HepG2 (cell line): ENCODE measurements around the gene LRRC28. TPM values are rescaled to one million over a fixed set of nuclear protein-coding genes. Genes with fewer than 3 reads are reported as not detected.

ENCODE experiments used
- ATAC-seq: fragments of 200-7000 bp; cut with Tn5 transposase; 3 replicates; pipeline ENCODE4 v1.9.1; 2020; ENCODE audit warnings: mild to moderate bottlenecking, moderate library complexity
- BruUV-seq: library from RNA; stranded (reverse); fragments of 400-500 nt; replicated peaks from 2 replicates; lab custom pipeline; 2021; lab: Mats Ljungman, UMichigan
- CTCF ChIA-PET: fragments of 300-600 bp; formaldehyde crosslinking; extraction: SDS; loops from one replicate; lab custom pipeline; 2021; ENCODE audit warnings: low total read pairs, inconsistent platforms, low intra/inter-chr PET ratio; lab: Yijun Ruan, JAX
- POLR2A ChIA-PET: fragments of 350-600 bp; sonication (Branson Sonifier 250); formaldehyde crosslinking; loops from one replicate; lab custom pipeline; 2020; ENCODE audit warnings: antibody characterized with exemption, inconsistent platforms; lab: Yijun Ruan, JAX
- DNase-seq: peaks from one replicate; pipeline ENCODE4 v3.0.0-alpha.2; 2015; ENCODE audit warnings: low spot score
- FAIRE-seq: peaks from 3 replicates; lab custom pipeline; 2011; peaks lifted over from hg19 to GRCh38; lab: Jason Lieb, UNC
- H2AFZ ChIP-seq: one replicate; pipeline ENCODE4 v1.6.1; 2011; ENCODE audit warnings: low read length, inconsistent platforms
- H3K27ac ChIP-seq: fragments of 300-600 bp; 3 replicates; pipeline ENCODE4 v1.8.0; 2011; ENCODE audit warnings: mixed run types, mild to moderate bottlenecking, mixed read lengths, low read length, inconsistent platforms; ENCODE audit not compliant: insufficient read depth; ENCODE audit errors: extremely low read length
- H3K27me3 ChIP-seq, 2 experiments: fragments of 200-600 bp in 1 of 2; 2 replicates in 1 of 2; 3 replicates in 1 of 2; pipeline versions ENCODE4 v1.6.0 to v1.8.0; 2011; ENCODE audit warnings: low read length in 2 of 2, mild to moderate bottlenecking in 2 of 2, moderate library complexity in 2 of 2, inconsistent platforms in 1 of 2; ENCODE audit not compliant: insufficient read depth in 2 of 2, control insufficient read depth in 1 of 2
- H3K36me3 ChIP-seq, 2 experiments: fragments of 200-600 bp in 1 of 2; replicated peaks in 1 of 2; 2 replicates in 1 of 2; 3 replicates in 1 of 2; pipeline versions ENCODE4 v1.5.1 to v1.8.0; 2011; ENCODE audit warnings: low read length in 2 of 2, inconsistent platforms in 1 of 2; ENCODE audit not compliant: insufficient read depth in 2 of 2, control insufficient read depth in 1 of 2
- H3K4me1 ChIP-seq: 2 replicates; pipeline ENCODE4 v1.5.1; 2012; ENCODE audit warnings: low read length, inconsistent platforms; ENCODE audit not compliant: insufficient read depth
- H3K4me2 ChIP-seq: 2 replicates; pipeline ENCODE4 v1.6.0; 2011; ENCODE audit warnings: low read depth, low read length, inconsistent platforms
- H3K4me3 ChIP-seq, 3 experiments: fragments of 200-600 bp in 1 of 3; sonication (generic), shearing (Covaris generic) in 1 of 3; replicated peaks in 1 of 3; 2 replicates each; pipeline ENCODE4 v1.5.1; 2011 to 2016; ENCODE audit warnings: low read length in 3 of 3, inconsistent platforms in 2 of 3, low read depth in 2 of 3, mild to moderate bottlenecking in 2 of 3, control low read depth in 1 of 3, mixed read lengths in 1 of 3; ENCODE audit not compliant: insufficient read depth in 1 of 3
- H3K79me2 ChIP-seq: one replicate; pipeline ENCODE4 v1.6.1; 2011; ENCODE audit warnings: low read length, inconsistent platforms; ENCODE audit not compliant: insufficient read depth
- H3K9ac ChIP-seq: 2 replicates; pipeline ENCODE4 v1.6.0; 2011; ENCODE audit warnings: mild to moderate bottlenecking, low read depth, low read length, inconsistent platforms; ENCODE audit not compliant: insufficient read depth
- H3K9me3 ChIP-seq: 2 replicates; pipeline ENCODE4 v1.5.1; 2012; ENCODE audit warnings: mild to moderate bottlenecking, low read length
- H4K20me1 ChIP-seq: 2 replicates; pipeline ENCODE4 v1.6.0; 2011; ENCODE audit warnings: inconsistent platforms, mild to moderate bottlenecking, low read length, moderate library complexity; ENCODE audit not compliant: insufficient read depth
- CC2D1A ChIP-seq: sonication (generic); formaldehyde crosslinking; IDR thresholded peaks from 2 replicates; pipeline ENCODE4 v1.8.1; 2023; ENCODE audit warnings: mild to moderate bottlenecking, missing genetic modification reagents
- ELK4 ChIP-seq: sonication (generic); formaldehyde crosslinking; IDR thresholded peaks from 2 replicates; pipeline ENCODE4 v1.9.0; 2021; ENCODE audit warnings: missing genetic modification reagents, borderline replicate concordance
- LCORL ChIP-seq, 2 experiments: fragments of 450-650 bp in 1 of 2; sonication (generic) in 1 of 2; formaldehyde crosslinking in 1 of 2; IDR thresholded peaks; 2 replicates each; pipeline versions ENCODE4 v1.5.0 to v1.6.1; 2017 to 2020; ENCODE audit warnings: antibody characterized with exemption in 1 of 2, missing genetic modification reagents in 1 of 2
- MBD4 ChIP-seq: IDR thresholded peaks from 2 replicates; pipeline ENCODE4 v1.6.1; 2012; ENCODE audit warnings: low read length, inconsistent platforms, borderline replicate concordance
- PHF20 ChIP-seq: sonication (generic); formaldehyde crosslinking; IDR thresholded peaks from 2 replicates; pipeline ENCODE4 v1.5.0; 2020; ENCODE audit warnings: mild to moderate bottlenecking, missing genetic modification reagents
- SPEN ChIP-seq: sonication (generic); formaldehyde crosslinking; IDR thresholded peaks from 2 replicates; pipeline ENCODE4 v1.5.1; 2020; ENCODE audit warnings: low read depth, mild to moderate bottlenecking, missing genetic modification reagents
- ZBTB38 ChIP-seq: sonication (generic); formaldehyde crosslinking; IDR thresholded peaks from 2 replicates; pipeline ENCODE4 v1.5.1; 2020; ENCODE audit warnings: mild to moderate bottlenecking, missing genetic modification reagents
- ZBTB42 ChIP-seq: sonication (generic); formaldehyde crosslinking; IDR thresholded peaks from 2 replicates; pipeline ENCODE4 v1.5.0; 2020; ENCODE audit warnings: mild to moderate bottlenecking, missing genetic modification reagents
- ZFP1 ChIP-seq: IDR thresholded peaks from 2 replicates; pipeline ENCODE4 v1.6.1; 2016
- ZNF441 ChIP-seq: sonication (generic); formaldehyde crosslinking; IDR thresholded peaks from 2 replicates; pipeline ENCODE4 v1.7.0; 2021; ENCODE audit warnings: missing genetic modification reagents, borderline replicate concordance
- ZNF883 ChIP-seq: sonication (generic); formaldehyde crosslinking; IDR thresholded peaks from 2 replicates; pipeline ENCODE4 v1.5.1; 2020; ENCODE audit warnings: mild to moderate bottlenecking, missing genetic modification reagents; ENCODE audit errors: not compliant biosample characterization
- WGBS: methylation state at CpG from one replicate; pipeline ENCODE4 v1.1.6; 2017; ENCODE audit warnings: low lambda C conversion rate; 5-methylcytosine and 5-hydroxymethylcytosine counted together
- in situ Hi-C: cut with HindIII; loops from 2 replicates; pipeline ENCODE4 v1.10.0; 2017; ENCODE audit warnings: low pct_unique_long_range_greater_than_20kb; ENCODE audit not compliant: extremely low pct_ligation_motif_present
- intact Hi-C: fragments of 100-400 bp; cut with micrococcal nuclease; formaldehyde crosslinking; loops from one replicate; pipeline ENCODE4 v1.10.0; 2022; ENCODE audit not compliant: unreplicated experiment
- polyA plus RNA-seq, 8 experiments: library from polyadenylated mRNA; depleted of rRNA in 3 of 8; stranded (reverse) in 7 of 8; unstranded in 1 of 8; fragments of >200 nt; fragmentation: Illumina TruSeq in 4 of 8; extraction: Trizol in 4 of 8; gene quantifications; 2 replicates each; pipeline versions ENCODE4 v1.2.1 to v1.2.3, GENCODE V29; 2011 to 2016; ENCODE audit warnings: low read depth in 4 of 8, missing spikeins in 1 of 8, mixed read lengths in 1 of 8; ENCODE audit not compliant: insufficient read depth in 1 of 8
- total RNA-seq, 5 experiments: library from RNA; depleted of rRNA; stranded (reverse); fragments of >200 nt; fragmentation: Illumina TruSeq; extraction: Trizol; gene quantifications; 2 replicates each; pipeline ENCODE4 v1.2.3, GENCODE V29; 2016; ENCODE audit warnings: low read depth in 1 of 5
- TF ChIP-seq, protein P1 (sequence below): sonication (generic); formaldehyde crosslinking; IDR thresholded peaks from 2 replicates; pipeline ENCODE4 v1.4.0; 2020; ENCODE audit warnings: missing genetic modification reagents
- TF ChIP-seq, protein P2 (sequence below): sonication (generic); formaldehyde crosslinking; IDR thresholded peaks from 2 replicates; pipeline ENCODE4 v1.8.0; 2022; ENCODE audit warnings: low read depth, missing genetic modification reagents
- TF ChIP-seq, protein P3 (sequence below): fragments of 450-650 bp; IDR thresholded peaks from 2 replicates; pipeline ENCODE4 v1.6.1; 2017
- TF ChIP-seq, protein P4 (sequence below): sonication (generic); formaldehyde crosslinking; IDR thresholded peaks from 2 replicates; pipeline ENCODE4 v1.8.1; 2023; ENCODE audit warnings: mild to moderate bottlenecking, moderate library complexity, missing genetic modification reagents

The LRRC28 gene
- total and polyA plus RNA-seq, 2 of the 13 experiments (the other 11 are each of a cell fraction or from before 2014, with no cell fraction given) = 17.5 to 21.3 TPM

- TF ChIP-seq, protein P1, sequence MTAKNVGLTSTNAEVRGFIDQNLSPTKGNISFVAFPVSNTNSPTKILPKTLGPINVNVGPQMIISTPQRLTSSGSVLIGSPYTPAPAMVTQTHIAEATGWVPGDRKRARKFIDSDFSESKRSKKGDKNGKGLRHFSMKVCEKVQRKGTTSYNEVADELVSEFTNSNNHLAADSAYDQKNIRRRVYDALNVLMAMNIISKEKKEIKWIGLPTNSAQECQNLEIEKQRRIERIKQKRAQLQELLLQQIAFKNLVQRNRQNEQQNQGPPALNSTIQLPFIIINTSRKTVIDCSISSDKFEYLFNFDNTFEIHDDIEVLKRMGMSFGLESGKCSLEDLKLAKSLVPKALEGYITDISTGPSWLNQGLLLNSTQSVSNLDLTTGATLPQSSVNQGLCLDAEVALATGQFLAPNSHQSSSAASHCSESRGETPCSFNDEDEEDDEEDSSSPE (CRISPR knock-in tag) = peak; percentile 87
- no peak for TF ChIP-seq MBD4
Measured at GRCh38 chr15:99250857-99251841, at the start of gene LRRC28 (continued).

DNA sequence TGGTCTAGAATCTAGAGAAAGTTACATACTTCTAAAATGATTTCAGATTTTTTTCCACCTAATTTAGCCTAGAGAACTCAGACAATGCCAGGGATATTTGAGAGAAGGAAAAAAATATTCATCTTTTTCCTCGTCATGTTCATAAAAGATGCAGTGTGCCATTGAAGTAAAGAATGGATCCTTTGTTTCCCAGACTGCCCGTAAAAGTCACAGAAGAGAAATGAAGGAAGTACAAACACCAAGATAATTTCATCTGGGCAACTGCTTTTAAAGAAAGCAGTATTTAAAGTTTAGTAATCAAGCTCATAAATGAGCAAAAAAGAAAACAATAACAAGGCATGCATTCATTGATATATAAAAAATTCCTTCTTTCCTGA is 49.1 kb upstream of the LRRC28 start:
- Histone ChIP-seq H3K27me3 (no peaks in the 10 kb centered on the region), H3K4me2 (no peak overlapping the region), H3K9ac (no peak overlapping the region), H3K9me3 (no peaks in the 10 kb centered on the region), H2AFZ (no peak overlapping the region), H3K79me2 (no peaks in the 10 kb centered on the region), H4K20me1 (no peaks in the 10 kb centered on the region), H3K4me3 (no peak overlapping the region), H3K36me3 (peaks cover 2 to 9% of the 10 kb centered on the region in 2 experiments; a peak in 3 of 5 replicates), H3K4me1 (peaks cover 7% of the 10 kb centered on the region; the same call in 1 of the 2 replicates), H3K27ac (no peak overlapping the region)
- FAIRE-seq (no peak), DNase-seq (no peak), ATAC-seq (no peak)
- BruUV-seq = no TSS peak
- in situ Hi-C loops (no loop called here), intact Hi-C loops (no loop called here)
- WGBS = 49% methylated on average over 2 of the region's 2 CpGs
- ChIA-PET CTCF (no interaction called here), POLR2A (no interaction called here)
- no peak for TF ChIP-seq ZNF883
- TF ChIP-seq, protein P2, sequence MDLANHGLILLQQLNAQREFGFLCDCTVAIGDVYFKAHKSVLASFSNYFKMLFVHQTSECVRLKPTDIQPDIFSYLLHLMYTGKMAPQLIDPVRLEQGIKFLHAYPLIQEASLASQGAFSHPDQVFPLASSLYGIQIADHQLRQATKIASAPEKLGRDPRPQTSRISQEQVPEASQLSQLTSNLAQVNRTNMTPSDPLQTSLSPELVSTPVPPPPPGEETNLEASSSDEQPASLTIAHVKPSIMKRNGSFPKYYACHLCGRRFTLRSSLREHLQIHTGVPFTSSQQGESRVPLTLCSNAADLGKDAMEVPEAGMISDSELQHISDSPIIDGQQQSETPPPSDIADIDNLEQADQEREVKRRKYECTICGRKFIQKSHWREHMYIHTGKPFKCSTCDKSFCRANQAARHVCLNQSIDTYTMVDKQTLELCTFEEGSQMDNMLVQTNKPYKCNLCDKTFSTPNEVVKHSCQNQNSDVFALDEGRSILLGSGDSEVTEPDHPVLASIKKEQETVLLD (CRISPR knock-in tag) = no peak
- TF ChIP-seq PHF20 (CRISPR knock-in tag) = no peak
- TF ChIP-seq, protein P3, sequence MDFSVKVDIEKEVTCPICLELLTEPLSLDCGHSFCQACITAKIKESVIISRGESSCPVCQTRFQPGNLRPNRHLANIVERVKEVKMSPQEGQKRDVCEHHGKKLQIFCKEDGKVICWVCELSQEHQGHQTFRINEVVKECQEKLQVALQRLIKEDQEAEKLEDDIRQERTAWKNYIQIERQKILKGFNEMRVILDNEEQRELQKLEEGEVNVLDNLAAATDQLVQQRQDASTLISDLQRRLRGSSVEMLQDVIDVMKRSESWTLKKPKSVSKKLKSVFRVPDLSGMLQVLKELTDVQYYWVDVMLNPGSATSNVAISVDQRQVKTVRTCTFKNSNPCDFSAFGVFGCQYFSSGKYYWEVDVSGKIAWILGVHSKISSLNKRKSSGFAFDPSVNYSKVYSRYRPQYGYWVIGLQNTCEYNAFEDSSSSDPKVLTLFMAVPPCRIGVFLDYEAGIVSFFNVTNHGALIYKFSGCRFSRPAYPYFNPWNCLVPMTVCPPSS = no peak
- TF ChIP-seq, protein P4, sequence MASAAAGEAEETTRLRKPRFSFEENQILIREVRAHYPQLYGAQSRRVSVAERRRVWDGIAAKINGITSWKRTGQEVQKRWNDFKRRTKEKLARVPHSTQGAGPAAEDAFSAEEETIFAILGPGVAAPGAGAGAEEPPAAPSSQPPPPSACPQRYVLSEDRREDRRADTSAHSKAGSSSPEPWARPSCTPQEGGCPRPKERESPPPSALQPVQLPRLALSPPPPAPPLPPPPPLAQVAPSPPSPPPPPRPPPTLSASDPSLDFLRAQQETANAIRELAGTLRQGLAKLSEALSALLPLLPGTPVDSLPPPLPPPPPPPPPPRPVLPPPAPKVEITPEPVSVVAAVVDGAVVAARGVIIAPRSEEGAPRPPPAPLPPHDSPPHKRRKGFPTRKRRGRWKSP (CRISPR knock-in tag) = no peak
- TF ChIP-seq ELK4 (CRISPR knock-in tag) = no peak
- no peak for TF ChIP-seq LCORL (IDR thresholded peaks at IDR 0.05)
- TF ChIP-seq LCORL (CRISPR knock-in tag; IDR thresholded peaks at IDR 0.05) = no peak
- no peak for TF ChIP-seq ZBTB42 (CRISPR knock-in tag)
- TF ChIP-seq ZNF441 (CRISPR knock-in tag) = no peak
- TF ChIP-seq SPEN (CRISPR knock-in tag) = no peak
- no peak for TF ChIP-seq ZFP1 (CRISPR knock-in tag)
- TF ChIP-seq ZBTB38 = no peak
- no peak for TF ChIP-seq CC2D1A (CRISPR knock-in tag)
